Adrenal gland (tissue), 5 donors: ENCODE results near the gene CACHD1.

Experiments used
- POLR2A ChIP-seq, 2 donors: fragments of 450-650 bp; IDR thresholded peaks; one replicate each; pipeline ENCODE4 v1.6.1; 2017; ENCODE audit warnings: antibody characterized with exemption in 2 of 2, mild to moderate bottlenecking in 2 of 2, moderate library complexity in 1 of 2
- TF ChIP-seq, protein P1 (sequence below), 6 experiments: fragments of 450-650 bp in 4 of 6; fragments of 200-600 bp in 2 of 6; sonication (generic) in 1 of 6; IDR thresholded peaks; 1 replicate in 5 of 6; 2 replicates in 1 of 6; pipeline versions ENCODE4 v1.5.1 to v1.8.0; 2016 to 2021; ENCODE audit warnings: antibody characterized with exemption in 6 of 6, mild to moderate bottlenecking in 2 of 6, moderate library complexity in 1 of 6
- donor health status: DM: no; HTN: no; CAD: no.

- TF ChIP-seq, protein P1, sequence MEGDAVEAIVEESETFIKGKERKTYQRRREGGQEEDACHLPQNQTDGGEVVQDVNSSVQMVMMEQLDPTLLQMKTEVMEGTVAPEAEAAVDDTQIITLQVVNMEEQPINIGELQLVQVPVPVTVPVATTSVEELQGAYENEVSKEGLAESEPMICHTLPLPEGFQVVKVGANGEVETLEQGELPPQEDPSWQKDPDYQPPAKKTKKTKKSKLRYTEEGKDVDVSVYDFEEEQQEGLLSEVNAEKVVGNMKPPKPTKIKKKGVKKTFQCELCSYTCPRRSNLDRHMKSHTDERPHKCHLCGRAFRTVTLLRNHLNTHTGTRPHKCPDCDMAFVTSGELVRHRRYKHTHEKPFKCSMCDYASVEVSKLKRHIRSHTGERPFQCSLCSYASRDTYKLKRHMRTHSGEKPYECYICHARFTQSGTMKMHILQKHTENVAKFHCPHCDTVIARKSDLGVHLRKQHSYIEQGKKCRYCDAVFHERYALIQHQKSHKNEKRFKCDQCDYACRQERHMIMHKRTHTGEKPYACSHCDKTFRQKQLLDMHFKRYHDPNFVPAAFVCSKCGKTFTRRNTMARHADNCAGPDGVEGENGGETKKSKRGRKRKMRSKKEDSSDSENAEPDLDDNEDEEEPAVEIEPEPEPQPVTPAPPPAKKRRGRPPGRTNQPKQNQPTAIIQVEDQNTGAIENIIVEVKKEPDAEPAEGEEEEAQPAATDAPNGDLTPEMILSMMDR (IDR thresholded peaks at IDR 0.05), result no peak
- TF ChIP-seq POLR2A (IDR thresholded peaks at IDR 0.05), result no peak
Observed at GRCh38 chr1:64594446-64594845, 124.5 kb downstream of the CACHD1 start.
